ENCODE data around the gene UBAC1.
A peak's percentile ranks its signal among the peaks of the same experiment; 100 is the strongest.

The UBAC1 gene

DNA sequence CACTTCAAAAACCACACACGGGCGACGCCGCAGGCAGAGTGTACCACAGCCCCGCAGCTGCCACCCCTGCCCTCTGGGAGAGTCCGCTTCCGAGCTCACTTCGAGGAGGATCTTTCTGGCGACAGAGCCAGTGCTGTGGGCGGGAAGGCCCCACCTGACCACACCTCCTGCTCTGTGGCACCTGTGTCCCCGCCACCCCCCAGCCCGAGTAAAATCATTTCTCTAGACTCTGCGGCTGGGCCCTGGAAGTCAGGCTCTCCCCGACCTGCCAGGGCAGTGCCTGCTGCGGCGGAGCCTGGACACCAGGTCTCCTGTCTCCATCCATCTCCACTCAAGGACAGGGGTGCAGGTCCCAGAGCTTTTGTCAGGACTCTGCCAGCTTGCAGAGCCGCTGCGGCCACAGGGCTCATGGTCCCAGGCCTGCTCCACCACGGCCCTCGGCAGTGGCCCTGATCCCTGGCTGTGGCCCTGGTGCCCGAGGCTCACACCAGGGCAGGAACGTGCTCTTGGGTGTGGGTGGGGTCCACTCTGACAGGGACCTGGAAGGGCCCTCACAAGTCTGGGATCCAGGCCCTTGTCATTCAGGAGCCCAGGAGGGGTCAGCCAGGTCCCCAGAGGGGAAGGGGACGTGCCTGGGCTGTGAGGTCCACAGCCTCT is 33.0 kb downstream of the UBAC1 start:
- TF ChIP-seq, protein P1, sequence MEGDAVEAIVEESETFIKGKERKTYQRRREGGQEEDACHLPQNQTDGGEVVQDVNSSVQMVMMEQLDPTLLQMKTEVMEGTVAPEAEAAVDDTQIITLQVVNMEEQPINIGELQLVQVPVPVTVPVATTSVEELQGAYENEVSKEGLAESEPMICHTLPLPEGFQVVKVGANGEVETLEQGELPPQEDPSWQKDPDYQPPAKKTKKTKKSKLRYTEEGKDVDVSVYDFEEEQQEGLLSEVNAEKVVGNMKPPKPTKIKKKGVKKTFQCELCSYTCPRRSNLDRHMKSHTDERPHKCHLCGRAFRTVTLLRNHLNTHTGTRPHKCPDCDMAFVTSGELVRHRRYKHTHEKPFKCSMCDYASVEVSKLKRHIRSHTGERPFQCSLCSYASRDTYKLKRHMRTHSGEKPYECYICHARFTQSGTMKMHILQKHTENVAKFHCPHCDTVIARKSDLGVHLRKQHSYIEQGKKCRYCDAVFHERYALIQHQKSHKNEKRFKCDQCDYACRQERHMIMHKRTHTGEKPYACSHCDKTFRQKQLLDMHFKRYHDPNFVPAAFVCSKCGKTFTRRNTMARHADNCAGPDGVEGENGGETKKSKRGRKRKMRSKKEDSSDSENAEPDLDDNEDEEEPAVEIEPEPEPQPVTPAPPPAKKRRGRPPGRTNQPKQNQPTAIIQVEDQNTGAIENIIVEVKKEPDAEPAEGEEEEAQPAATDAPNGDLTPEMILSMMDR (IDR thresholded peaks at IDR 0.05; ENCODE audit: control extremely low read depth, extremely low read depth, low read depth, missing control alignments) = no peak
- DNase-seq (ENCODE audit: extremely low spot score) = no peak
- ChIA-PET POLR2A (no interaction called here), CTCF (no interaction called here)

GRCh38 chr9:135927195-135928013 is 33.8 kb downstream of the UBAC1 start:
- CTCF ChIA-PET = no interaction called here

DNA sequence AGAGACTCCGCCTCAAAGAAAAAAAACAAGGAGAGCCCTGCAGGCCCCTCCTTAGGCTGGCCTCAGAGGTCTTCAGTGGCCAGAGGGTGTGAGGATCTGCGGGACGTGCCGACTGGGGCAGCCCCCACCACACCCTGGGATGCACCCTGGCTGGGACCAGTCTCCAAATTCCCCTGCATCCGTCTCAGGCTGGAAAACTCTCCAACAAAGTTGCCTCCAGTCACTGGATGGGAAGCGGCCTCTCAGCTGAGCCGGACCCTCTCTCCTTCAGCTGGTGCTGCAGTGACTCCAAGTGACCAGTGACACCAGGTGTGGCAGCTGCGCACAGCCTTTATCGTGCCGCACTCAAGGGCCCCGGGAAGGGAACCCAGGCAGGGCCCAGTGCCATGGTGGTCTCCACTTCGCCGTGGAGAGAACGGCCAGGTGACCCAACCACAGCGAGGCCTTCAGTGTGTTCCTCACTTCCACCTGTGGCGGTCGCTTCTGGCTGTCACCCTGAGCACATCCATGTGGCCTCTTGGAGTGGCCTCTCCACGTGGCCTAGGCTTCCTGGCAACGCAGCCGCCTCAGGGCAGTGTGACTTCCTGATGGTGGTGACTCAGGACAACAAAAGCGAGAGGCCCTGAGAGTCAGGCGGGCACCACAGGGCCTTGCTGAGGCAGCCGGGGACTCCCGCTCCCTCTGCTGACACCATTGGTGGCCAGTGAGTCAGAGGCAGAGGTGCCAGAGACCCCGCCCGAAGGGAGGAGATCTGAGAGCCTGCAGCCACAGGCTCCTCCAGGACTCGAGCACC is 34.6 kb downstream of the UBAC1 start:
- CTCF ChIA-PET = interaction anchor here (1.0 kb wide), 1 partner anchor 12 kb away, joined by 3 read pairs; no protein-coding TSS in a partner anchor
- peak; percentile 51 for DNase-seq (ENCODE audit: extremely low spot score)
- TF ChIP-seq, protein P1 (IDR thresholded peaks at IDR 0.05; ENCODE audit: control extremely low read depth, extremely low read depth, low read depth, missing control alignments) = no peak
- POLR2A ChIA-PET = no interaction called here

More at GRCh38 chr9:135927195-135928013, 33.8 kb downstream of the UBAC1 start:
- no peak for DNase-seq (ENCODE audit: extremely low spot score)
- TF ChIP-seq, protein P1 (IDR thresholded peaks at IDR 0.05; ENCODE audit: control extremely low read depth, extremely low read depth, low read depth, missing control alignments) = no peak
- POLR2A ChIA-PET = no interaction called here

GRCh38 chr9:135925496-135926133 is 35.6 kb downstream of the UBAC1 start:
- DNase-seq (ENCODE audit: extremely low spot score) = peak; percentile 76
- ChIA-PET CTCF (interaction anchor here (1.0 kb wide), 1 partner anchor 11 kb away, joined by 3 read pairs; no protein-coding TSS in a partner anchor), POLR2A (no interaction called here)
- TF ChIP-seq, protein P1 (IDR thresholded peaks at IDR 0.05; ENCODE audit: control extremely low read depth, extremely low read depth, low read depth, missing control alignments) = no peak

DNA sequence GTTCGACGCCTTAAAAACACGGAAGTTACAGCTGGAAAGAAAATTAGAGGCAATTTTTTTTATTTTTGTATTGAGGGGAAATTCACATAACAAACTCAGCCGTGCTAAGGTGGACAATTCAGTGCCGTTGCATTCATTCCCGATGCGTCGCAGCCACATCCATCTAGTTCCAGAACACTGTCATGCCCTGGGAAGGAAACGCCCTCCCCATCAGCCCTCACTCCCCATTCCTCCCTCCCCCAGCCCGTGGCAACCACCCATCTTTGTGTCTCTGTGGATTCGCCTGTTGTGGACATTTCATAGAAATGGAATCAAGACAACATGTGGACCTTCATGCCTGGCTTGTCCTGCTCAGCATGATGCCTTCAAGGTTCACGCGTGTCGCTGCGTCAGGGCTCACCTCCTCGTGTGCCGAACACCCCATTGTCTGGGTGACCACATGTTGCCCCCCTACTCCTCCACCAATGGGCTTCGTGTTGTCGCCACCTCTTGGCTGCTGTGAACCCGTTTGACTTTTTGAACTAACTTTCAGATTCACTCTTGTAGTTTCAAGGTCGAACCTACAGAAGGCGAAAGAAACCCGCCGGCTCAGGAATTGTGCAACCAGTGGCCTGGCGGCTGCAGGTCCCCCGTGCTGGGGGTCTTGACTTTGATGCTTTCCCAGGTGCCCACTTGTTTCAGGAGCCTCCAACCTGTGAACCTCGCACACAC is 36.4 kb downstream of the UBAC1 start:
- no peak for DNase-seq (ENCODE audit: extremely low spot score)
- ChIA-PET CTCF (no interaction called here), POLR2A (no interaction called here)
- TF ChIP-seq, protein P1 (IDR thresholded peaks at IDR 0.05; ENCODE audit: control extremely low read depth, extremely low read depth, low read depth, missing control alignments) = no peak
